K562 (cell line): ENCODE results near the gene ADK. TPM values are rescaled to one million over a fixed set of nuclear protein-coding genes. Genes with fewer than 3 reads are reported as not detected.

Experiments
- ATAC-seq: fragments of 200-7000 bp; cut with Tn5 transposase; 3 replicates; pipeline ENCODE4 v1.9.1; 2020; ENCODE audit warnings: moderate library complexity
- BruUV-seq: library from RNA; stranded (reverse); fragments of 400-500 nt; replicated peaks from 2 replicates; lab custom pipeline; 2021; lab: Mats Ljungman, UMichigan
- CTCF ChIA-PET: fragments of 300-600 bp; formaldehyde crosslinking; extraction: SDS; loops from one replicate; lab custom pipeline; 2021; ENCODE audit warnings: low intra/inter-chr PET ratio; lab: Yijun Ruan, JAX
- POLR2A ChIA-PET: fragments of 300-600, 350-650 bp; sonication (Branson Sonifier 250); formaldehyde crosslinking; extraction: SDS; loops from one replicate; lab custom pipeline; 2021; ENCODE audit warnings: antibody characterized with exemption, inconsistent platforms; lab: Yijun Ruan, JAX
- DNase-seq, 4 experiments: peaks; one replicate each; pipeline versions ENCODE4 v3.0.0 to v3.0.0-alpha.2; 2011 to 2018; ENCODE audit warnings: low spot score in 3 of 4, mixed read lengths in 3 of 4; ENCODE audit errors: extremely low read depth in 1 of 4
- FAIRE-seq: peaks from 2 replicates; lab custom pipeline; 2011; peaks lifted over from hg19 to GRCh38; lab: Jason Lieb, UNC
- H2AFZ ChIP-seq: 2 replicates; pipeline ENCODE4 v1.6.0; 2011; ENCODE audit warnings: low read depth, low read length, control low read depth, inconsistent platforms
- H3K27ac ChIP-seq: fragments of 200-600 bp; 3 replicates; pipeline ENCODE4 v1.8.0; 2011; ENCODE audit warnings: low read depth, mild to moderate bottlenecking, control low read depth, inconsistent platforms, low read length, moderate library complexity, mixed read lengths; ENCODE audit errors: extremely low read depth
- H3K27me3 ChIP-seq, 2 experiments: fragments of 300-600 bp in 1 of 2; 2 replicates in 1 of 2; 3 replicates in 1 of 2; pipeline versions ENCODE4 v1.6.0 to v1.8.0; 2011; ENCODE audit warnings: inconsistent platforms in 2 of 2, low read length in 2 of 2, mild to moderate bottlenecking in 1 of 2, mixed read lengths in 1 of 2, moderate library complexity in 1 of 2; ENCODE audit not compliant: control insufficient read depth in 2 of 2, insufficient read depth in 2 of 2
- H3K36me3 ChIP-seq: fragments of 300-600 bp; 3 replicates; pipeline ENCODE4 v1.8.0; 2011; ENCODE audit warnings: mild to moderate bottlenecking, low read length, inconsistent platforms; ENCODE audit not compliant: control insufficient read depth, insufficient read depth
- H3K4me1 ChIP-seq, 2 experiments: fragments of 200-600 bp in 1 of 2; replicated peaks in 1 of 2; 2 replicates in 1 of 2; 3 replicates in 1 of 2; pipeline versions ENCODE4 v1.5.1 to v1.8.0; 2011; ENCODE audit warnings: inconsistent platforms in 2 of 2, low read length in 2 of 2, mild to moderate bottlenecking in 1 of 2, mixed read lengths in 1 of 2, moderate library complexity in 1 of 2; ENCODE audit not compliant: control insufficient read depth in 2 of 2, insufficient read depth in 2 of 2
- H3K4me2 ChIP-seq: 2 replicates; pipeline ENCODE4 v1.6.1; 2011; ENCODE audit warnings: low read length, control low read depth, inconsistent platforms, mixed read lengths; ENCODE audit not compliant: insufficient read depth
- H3K4me3 ChIP-seq: fragments of 200-600 bp; sonication (generic), shearing (Covaris generic); 2 replicates; pipeline ENCODE4 v1.5.1; 2016; ENCODE audit warnings: control low read depth, inconsistent platforms
- H3K79me2 ChIP-seq: fragments of 200-600 bp; 3 replicates; pipeline ENCODE4 v1.8.0; 2011; ENCODE audit warnings: low read length, inconsistent platforms; ENCODE audit not compliant: control insufficient read depth, insufficient read depth
- H3K9ac ChIP-seq, 2 experiments: 2 replicates each; pipeline versions ENCODE4 v1.6.0 to v1.6.1; 2011; ENCODE audit warnings: low read depth in 2 of 2, low read length in 2 of 2, control low read depth in 1 of 2, inconsistent platforms in 1 of 2, mild to moderate bottlenecking in 1 of 2, mixed read lengths in 1 of 2; ENCODE audit not compliant: insufficient read depth in 1 of 2
- H3K9me1 ChIP-seq: one replicate; pipeline ENCODE4 v1.6.0; 2011; ENCODE audit warnings: inconsistent platforms, mild to moderate bottlenecking, low read length, moderate library complexity; ENCODE audit not compliant: control insufficient read depth, insufficient read depth
- H3K9me3 ChIP-seq: replicated peaks from 2 replicates; pipeline ENCODE4 v1.5.1; 2011; ENCODE audit warnings: low read depth, low read length, inconsistent platforms; ENCODE audit not compliant: control insufficient read depth, insufficient read depth
- H4K20me1 ChIP-seq: replicated peaks from 2 replicates; pipeline ENCODE4 v1.6.1; 2011; ENCODE audit warnings: low read length, inconsistent platforms, mixed read lengths; ENCODE audit not compliant: control insufficient read depth, insufficient read depth
- CBX5 ChIP-seq: IDR thresholded peaks from 2 replicates; pipeline ENCODE4 v1.6.1; 2014; ENCODE audit warnings: low read depth, borderline replicate concordance
- TRIM28 ChIP-seq: fragments of 450-650 bp; IDR thresholded peaks from 2 replicates; pipeline ENCODE4 v1.6.1; 2017
- ZNF324 ChIP-seq: fragments of 250-450 bp; sonication (Bioruptor Pico); IDR thresholded peaks from 2 replicates; pipeline ENCODE4 v1.4.0; 2020; ENCODE audit warnings: mild to moderate bottlenecking
- WGBS: fragments of 100-300 bp; shearing (Covaris generic); methylation state at CpG from one replicate; pipeline ENCODE4 v1.1.6; 2016; ENCODE audit warnings: low coverage, mixed read lengths; ENCODE audit not compliant: insufficient coverage; ENCODE audit errors: missing lambda C conversion rate; 5-methylcytosine and 5-hydroxymethylcytosine counted together
- in situ Hi-C: fragments of 300-500 bp; cut with MboI; formaldehyde crosslinking; loops from 4 replicates; pipeline ENCODE4 v1.15.0; 2018; ENCODE audit warnings: inconsistent platforms, mixed read lengths
- intact Hi-C: fragments of 100-400 bp; cut with micrococcal nuclease; formaldehyde crosslinking; loops from 2 replicates; pipeline ENCODE4 v1.14.2; 2022
- polyA plus RNA-seq, 8 experiments: library from polyadenylated mRNA; depleted of rRNA in 4 of 8; stranded (reverse) in 5 of 8; unstranded in 3 of 8; fragments of >200 nt; fragmentation: Nextera tagmentation in 2 of 8; fragmentation: Illumina TruSeq in 1 of 8; extraction: Ambion mirVana in 2 of 8; extraction: Trizol in 1 of 8; gene quantifications; 2 replicates each; pipeline versions ENCODE4 v1.2.1 to v1.2.3, GENCODE V29; 2011 to 2014; ENCODE audit warnings: inconsistent platforms in 1 of 8, missing spikeins in 1 of 8
- total RNA-seq, 7 experiments: library from RNA; depleted of rRNA in 6 of 7; stranded (reverse); fragments of >200 nt in 6 of 7; fragmentation: Illumina TruSeq in 2 of 7; extraction: Trizol in 2 of 7; gene quantifications; 2 replicates each; pipeline versions ENCODE4 v1.2.1 to v1.2.3, GENCODE V29; 2011 to 2021; ENCODE audit warnings: low replicate concordance in 1 of 7
- TF ChIP-seq, protein P1 (sequence below): sonication (generic); formaldehyde crosslinking; IDR thresholded peaks from 2 replicates; pipeline ENCODE4 v1.8.0; 2022; ENCODE audit warnings: mild to moderate bottlenecking, missing genetic modification reagents
- TF ChIP-seq, protein P2 (sequence below): fragments of 450-650 bp; IDR thresholded peaks from 2 replicates; pipeline ENCODE4 v1.6.1; 2018; ENCODE audit warnings: mild to moderate bottlenecking, low read depth; ENCODE audit not compliant: partially characterized antibody
- TF ChIP-seq, protein P3 (sequence below), 2 experiments: fragments of 450-650 bp; IDR thresholded peaks; 2 replicates each; pipeline ENCODE4 v1.6.1; 2018; ENCODE audit warnings: mild to moderate bottlenecking in 2 of 2, low read depth in 1 of 2; ENCODE audit not compliant: partially characterized antibody in 2 of 2

The ADK gene
- total and polyA plus RNA-seq, 9 of the 15 experiments (the other 6 are each of a cell fraction or from before 2014, with no cell fraction given), result 54.2 to 97.8 (median 73.6) TPM

DNA sequence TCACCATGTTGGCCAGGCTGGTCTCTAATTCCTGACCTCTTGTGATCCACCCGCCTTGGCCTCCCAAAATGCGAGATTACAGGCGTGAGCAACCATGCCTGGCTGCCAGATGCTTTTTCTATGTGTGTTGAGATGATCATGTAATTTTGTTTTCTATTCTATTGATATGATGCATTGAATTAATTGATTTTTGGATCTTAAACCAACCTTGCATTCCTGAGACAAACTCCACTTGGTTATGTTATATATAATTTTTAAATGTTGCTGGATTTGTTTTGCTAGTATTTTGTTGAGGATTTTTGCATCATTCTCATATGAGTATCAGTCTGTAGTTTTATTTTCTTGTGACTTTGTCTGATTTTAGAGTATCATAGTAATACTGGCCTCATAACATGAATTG lies 192.8 kb downstream of the ADK start:
- CTCF ChIA-PET, result no interaction called here
- H3K79me2 ChIP-seq, result no peaks in the 10 kb centered on the region

More for the DNA sequence above, 192.8 kb downstream of the ADK start:
- H3K9me1 ChIP-seq, result no peaks in the 10 kb centered on the region
- H3K9me3 ChIP-seq, result peaks cover 10% of the 10 kb centered on the region
- DNase-seq (no peak), ATAC-seq (no peak), FAIRE-seq (no peak)
- H3K36me3 ChIP-seq, result peaks cover 4% of the 10 kb centered on the region; the same call in 1 of the 3 replicates
- BruUV-seq, result no TSS peak
- H3K4me1 ChIP-seq, result no peaks in the 10 kb centered on the region
- H3K9ac ChIP-seq, result no peak overlapping the region
- no peak overlapping the region for H3K27ac ChIP-seq
- in situ Hi-C loops, result no loop called here
- TF ChIP-seq TRIM28, result peak; percentile 70; the same call in 1 of the 2 replicates
- TF ChIP-seq, protein P1, sequence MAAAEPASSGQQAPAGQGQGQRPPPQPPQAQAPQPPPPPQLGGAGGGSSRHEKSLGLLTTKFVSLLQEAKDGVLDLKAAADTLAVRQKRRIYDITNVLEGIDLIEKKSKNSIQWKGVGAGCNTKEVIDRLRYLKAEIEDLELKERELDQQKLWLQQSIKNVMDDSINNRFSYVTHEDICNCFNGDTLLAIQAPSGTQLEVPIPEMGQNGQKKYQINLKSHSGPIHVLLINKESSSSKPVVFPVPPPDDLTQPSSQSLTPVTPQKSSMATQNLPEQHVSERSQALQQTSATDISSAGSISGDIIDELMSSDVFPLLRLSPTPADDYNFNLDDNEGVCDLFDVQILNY (CRISPR knock-in tag), result no peak
- TF ChIP-seq CBX5, result 0 out of 2 replicates have a peak, but pooled peaks have one; percentile 15
- TF ChIP-seq, protein P2, sequence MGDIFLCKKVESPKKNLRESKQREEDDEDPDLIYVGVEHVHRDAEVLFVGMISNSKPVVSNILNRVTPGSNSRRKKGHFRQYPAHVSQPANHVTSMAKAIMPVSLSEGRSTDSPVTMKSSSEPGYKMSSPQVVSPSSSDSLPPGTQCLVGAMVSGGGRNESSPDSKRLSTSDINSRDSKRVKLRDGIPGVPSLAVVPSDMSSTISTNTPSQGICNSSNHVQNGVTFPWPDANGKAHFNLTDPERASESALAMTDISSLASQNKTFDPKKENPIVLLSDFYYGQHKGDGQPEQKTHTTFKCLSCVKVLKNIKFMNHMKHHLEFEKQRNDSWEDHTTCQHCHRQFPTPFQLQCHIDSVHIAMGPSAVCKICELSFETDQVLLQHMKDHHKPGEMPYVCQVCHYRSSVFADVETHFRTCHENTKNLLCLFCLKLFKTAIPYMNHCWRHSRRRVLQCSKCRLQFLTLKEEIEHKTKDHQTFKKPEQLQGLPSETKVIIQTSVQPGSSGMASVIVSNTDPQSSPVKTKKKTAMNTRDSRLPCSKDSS, result peak; percentile 41
- peak; percentile 95 for TF ChIP-seq ZNF324
- TF ChIP-seq, protein P3, sequence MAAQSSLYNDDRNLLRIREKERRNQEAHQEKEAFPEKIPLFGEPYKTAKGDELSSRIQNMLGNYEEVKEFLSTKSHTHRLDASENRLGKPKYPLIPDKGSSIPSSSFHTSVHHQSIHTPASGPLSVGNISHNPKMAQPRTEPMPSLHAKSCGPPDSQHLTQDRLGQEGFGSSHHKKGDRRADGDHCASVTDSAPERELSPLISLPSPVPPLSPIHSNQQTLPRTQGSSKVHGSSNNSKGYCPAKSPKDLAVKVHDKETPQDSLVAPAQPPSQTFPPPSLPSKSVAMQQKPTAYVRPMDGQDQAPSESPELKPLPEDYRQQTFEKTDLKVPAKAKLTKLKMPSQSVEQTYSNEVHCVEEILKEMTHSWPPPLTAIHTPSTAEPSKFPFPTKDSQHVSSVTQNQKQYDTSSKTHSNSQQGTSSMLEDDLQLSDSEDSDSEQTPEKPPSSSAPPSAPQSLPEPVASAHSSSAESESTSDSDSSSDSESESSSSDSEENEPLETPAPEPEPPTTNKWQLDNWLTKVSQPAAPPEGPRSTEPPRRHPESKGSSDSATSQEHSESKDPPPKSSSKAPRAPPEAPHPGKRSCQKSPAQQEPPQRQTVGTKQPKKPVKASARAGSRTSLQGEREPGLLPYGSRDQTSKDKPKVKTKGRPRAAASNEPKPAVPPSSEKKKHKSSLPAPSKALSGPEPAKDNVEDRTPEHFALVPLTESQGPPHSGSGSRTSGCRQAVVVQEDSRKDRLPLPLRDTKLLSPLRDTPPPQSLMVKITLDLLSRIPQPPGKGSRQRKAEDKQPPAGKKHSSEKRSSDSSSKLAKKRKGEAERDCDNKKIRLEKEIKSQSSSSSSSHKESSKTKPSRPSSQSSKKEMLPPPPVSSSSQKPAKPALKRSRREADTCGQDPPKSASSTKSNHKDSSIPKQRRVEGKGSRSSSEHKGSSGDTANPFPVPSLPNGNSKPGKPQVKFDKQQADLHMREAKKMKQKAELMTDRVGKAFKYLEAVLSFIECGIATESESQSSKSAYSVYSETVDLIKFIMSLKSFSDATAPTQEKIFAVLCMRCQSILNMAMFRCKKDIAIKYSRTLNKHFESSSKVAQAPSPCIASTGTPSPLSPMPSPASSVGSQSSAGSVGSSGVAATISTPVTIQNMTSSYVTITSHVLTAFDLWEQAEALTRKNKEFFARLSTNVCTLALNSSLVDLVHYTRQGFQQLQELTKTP (IDR thresholded peaks at IDR 0.05; ENCODE audit: low read depth in 1 of 2, partially characterized antibody in 2 of 2), result no peak
- WGBS, result 100% methylated on average over 3 of the region's 3 CpGs
- intact Hi-C loops, result no loop called here
- no peak overlapping the region for H3K4me2 ChIP-seq
- no peaks in the 10 kb centered on the region for H3K27me3 ChIP-seq
- H3K4me3 ChIP-seq, result no peak overlapping the region
- H4K20me1 ChIP-seq, result no peaks in the 10 kb centered on the region
- POLR2A ChIA-PET, result no interaction called here
- no peak overlapping the region for H2AFZ ChIP-seq
